ENCODE data around the gene SLC25A19.
"Not testable (repeated sequence)": the region's sequence is repeated elsewhere in the genome, so short reads cannot be mapped to it uniquely, and the experiment has no call there.

SLC25A19 gene

GRCh38 chr17:75267411-75268232 is 21.6 kb downstream of the SLC25A19 start:
- no peak for DNase-seq (ENCODE audit: low read depth in 3 of 3)

GRCh38 chr17:75267153-75267410 is 22.2 kb downstream of the SLC25A19 start:
- DNase-seq (ENCODE audit: low read depth in 3 of 3), result no peak

- DNase-seq (ENCODE audit: low read depth in 3 of 3), result no peak
These were observed 22.7 kb downstream of the SLC25A19 start for GRCh38 chr17:75266316-75267152.

- DNase-seq (ENCODE audit: low read depth in 3 of 3), result no peak
These were observed 23.5 kb downstream of the SLC25A19 start for GRCh38 chr17:75265614-75266315.

- no peak for DNase-seq (ENCODE audit: low read depth in 3 of 3)
These were observed 26.2 kb downstream of the SLC25A19 start for GRCh38 chr17:75263055-75263454.

- DNase-seq (ENCODE audit: low read depth in 3 of 3), result no peak
These were observed 27.1 kb downstream of the SLC25A19 start for GRCh38 chr17:75262112-75262606.

- DNase-seq (ENCODE audit: low read depth in 3 of 3), result peak; percentile 90 to 96 (median 92)
These were observed 27.7 kb downstream of the SLC25A19 start, which contains the start of the genes GGA3 and MRPS7 for GRCh38 chr17:75261336-75262111. GGA3 (minus strand) TSS chr17:75261606; CDS start chr17:75261587, 19 bp downstream. MRPS7 (plus strand) TSS chr17:75261879; CDS start chr17:75261901, 22 bp downstream.

GRCh38 chr17:75260641-75261335 is 28.4 kb downstream of the SLC25A19 start:
- DNase-seq (ENCODE audit: low read depth in 3 of 3), result no peak

GRCh38 chr17:75257228-75257627 is 32.0 kb downstream of the SLC25A19 start:
- not testable (repeated sequence) for DNase-seq (ENCODE audit: low read depth in 3 of 3)

- DNase-seq (ENCODE audit: low read depth in 3 of 3), result not testable (repeated sequence)
These were observed 33.1 kb downstream of the SLC25A19 start for GRCh38 chr17:75255954-75256698.

GRCh38 chr17:75252039-75252816 is 37.0 kb downstream of the SLC25A19 start:
- no peak for DNase-seq (ENCODE audit: low read depth in 3 of 3)

- DNase-seq (ENCODE audit: low read depth in 3 of 3), result peak; percentile 65 to 83 (median 70)
These were observed 39.2 kb downstream of the SLC25A19 start for GRCh38 chr17:75250009-75250471.

GRCh38 chr17:75249564-75249963 is 39.7 kb downstream of the SLC25A19 start:
- DNase-seq (ENCODE audit: low read depth in 3 of 3), result no peak

- DNase-seq (ENCODE audit: low read depth in 3 of 3), result no peak
These were observed 42.8 kb downstream of the SLC25A19 start for GRCh38 chr17:75246404-75246803.

- DNase-seq (ENCODE audit: low read depth in 3 of 3), result no peak
These were observed 44.2 kb downstream of the SLC25A19 start for GRCh38 chr17:75245011-75245410.

- no peak for DNase-seq (ENCODE audit: low read depth in 3 of 3)
These were observed 44.9 kb downstream of the SLC25A19 start for GRCh38 chr17:75244133-75244866.

GRCh38 chr17:75242461-75243042 is 46.7 kb downstream of the SLC25A19 start:
- DNase-seq (ENCODE audit: low read depth in 3 of 3), result no peak

- DNase-seq (ENCODE audit: low read depth in 3 of 3), result no peak
These were observed 47.2 kb downstream of the SLC25A19 start for GRCh38 chr17:75241996-75242460.

All from stimulated activated CD4-positive, alpha-beta T cell treated with anti-CD3 and anti-CD28 coated beads, TNF-alpha, amount 100 ng/mL, for 48 hours (primary cell).